GM19240 (cell line): ENCODE measurements around the gene KLHL24.
A peak's percentile ranks its signal among the peaks of the same experiment; 100 is the strongest.
"Not testable (repeated sequence)": the region's sequence is repeated elsewhere in the genome, so short reads cannot be mapped to it uniquely, and the experiment has no call there.

Experiments used
- DNase-seq: peaks from one replicate; pipeline ENCODE4 v3.0.0; 2011; ENCODE audit warnings: low spot score; ENCODE audit not compliant: insufficient read length

KLHL24 gene, protein sequence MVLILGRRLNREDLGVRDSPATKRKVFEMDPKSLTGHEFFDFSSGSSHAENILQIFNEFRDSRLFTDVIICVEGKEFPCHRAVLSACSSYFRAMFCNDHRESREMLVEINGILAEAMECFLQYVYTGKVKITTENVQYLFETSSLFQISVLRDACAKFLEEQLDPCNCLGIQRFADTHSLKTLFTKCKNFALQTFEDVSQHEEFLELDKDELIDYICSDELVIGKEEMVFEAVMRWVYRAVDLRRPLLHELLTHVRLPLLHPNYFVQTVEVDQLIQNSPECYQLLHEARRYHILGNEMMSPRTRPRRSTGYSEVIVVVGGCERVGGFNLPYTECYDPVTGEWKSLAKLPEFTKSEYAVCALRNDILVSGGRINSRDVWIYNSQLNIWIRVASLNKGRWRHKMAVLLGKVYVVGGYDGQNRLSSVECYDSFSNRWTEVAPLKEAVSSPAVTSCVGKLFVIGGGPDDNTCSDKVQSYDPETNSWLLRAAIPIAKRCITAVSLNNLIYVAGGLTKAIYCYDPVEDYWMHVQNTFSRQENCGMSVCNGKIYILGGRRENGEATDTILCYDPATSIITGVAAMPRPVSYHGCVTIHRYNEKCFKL

DNA sequence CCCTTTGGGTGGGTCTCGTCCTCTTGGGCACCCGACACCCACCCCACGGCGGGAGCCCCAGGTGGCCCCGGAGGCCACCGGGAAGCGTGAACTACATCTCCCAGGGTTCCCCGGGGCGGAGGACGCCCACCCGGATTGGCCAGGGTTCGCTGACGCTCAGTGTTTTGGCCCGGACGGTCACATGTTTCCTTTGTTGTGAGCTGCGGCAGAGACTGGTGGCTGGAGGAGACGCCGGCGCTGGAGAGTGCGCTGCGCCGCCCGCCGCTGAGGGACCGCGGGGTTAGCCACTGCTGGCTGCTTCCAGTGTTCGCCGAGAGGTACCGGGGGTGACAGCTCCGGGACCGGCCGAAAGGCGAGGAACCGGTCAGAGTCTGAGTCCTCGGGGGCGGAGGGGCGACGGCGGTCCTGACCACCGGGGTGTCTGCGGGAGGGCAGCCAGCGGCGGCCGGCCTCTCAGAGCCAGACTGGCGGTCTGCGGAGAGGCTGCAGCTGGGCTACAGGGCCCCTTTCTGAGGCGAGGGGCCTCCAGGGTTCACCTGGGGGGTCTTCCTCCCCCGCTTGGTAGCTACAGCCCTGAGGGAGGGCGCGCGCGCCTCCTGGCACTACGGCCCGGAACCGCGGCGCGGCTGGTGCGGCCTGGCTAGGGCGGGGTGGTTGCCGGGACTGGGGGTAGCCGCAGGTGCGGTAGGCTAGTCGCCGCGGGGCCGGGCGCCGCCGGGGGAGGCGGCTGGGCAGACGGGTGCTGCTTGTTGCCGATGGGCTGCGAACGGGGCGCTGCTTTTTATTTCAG, at the start of gene KLHL24:
TSS of gene KLHL24 (plus strand) at position 193 of the 790 bp plus-strand sequence. CDS start 14,734 bp downstream, outside the sequence.
- peak; percentile 78 for DNase-seq

DNA sequence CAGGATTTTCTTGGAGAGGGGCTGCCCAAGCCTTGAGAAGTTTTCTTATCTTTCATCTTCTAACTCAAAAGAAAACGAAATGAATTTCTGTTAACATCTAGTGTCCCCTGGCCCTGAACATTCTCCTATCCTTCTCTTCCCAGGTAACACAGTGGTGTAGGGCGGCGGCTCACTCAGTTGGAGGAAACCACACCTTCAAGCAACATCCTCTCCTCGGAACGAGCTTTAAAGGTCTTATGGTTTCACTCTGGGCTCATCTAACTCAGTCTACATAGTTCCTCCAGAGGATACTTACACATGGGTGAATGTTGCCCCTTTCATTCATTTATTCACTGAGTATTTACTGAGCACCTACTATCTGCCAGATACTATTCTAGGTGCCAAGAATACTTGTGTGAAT, 48.9 kb upstream of the KLHL24 start:
- DNase-seq = no peak

DNA sequence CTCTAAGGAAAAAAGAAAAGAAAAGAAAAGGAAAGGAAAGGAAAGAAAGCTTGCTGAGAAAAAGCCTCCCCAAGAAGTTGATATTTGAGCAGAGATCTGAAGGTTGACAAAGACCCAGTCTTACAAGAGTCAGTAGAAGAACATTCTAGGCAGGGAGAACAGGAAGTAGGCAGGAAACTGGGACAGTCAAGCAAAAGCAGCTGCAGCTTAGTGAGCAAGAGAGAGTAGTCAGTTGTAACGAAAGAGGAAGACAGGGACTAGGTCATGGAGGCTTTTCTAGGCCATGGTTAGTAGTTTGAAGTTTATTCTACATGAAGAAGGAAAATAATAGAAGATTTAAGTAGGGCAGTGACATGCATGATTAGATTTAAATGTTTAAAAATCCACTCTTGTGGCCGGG, 48.1 kb upstream of the KLHL24 start:
- DNase-seq = no peak

- DNase-seq = no peak
Measured at GRCh38 chr3:183590442-183590841, 45.0 kb upstream of the KLHL24 start.

- DNase-seq = peak; percentile 26
Measured at GRCh38 chr3:183591881-183592521, 43.4 kb upstream of the KLHL24 start.

GRCh38 chr3:183592821-183593220, 42.6 kb upstream of the KLHL24 start:
- no peak for DNase-seq

DNA sequence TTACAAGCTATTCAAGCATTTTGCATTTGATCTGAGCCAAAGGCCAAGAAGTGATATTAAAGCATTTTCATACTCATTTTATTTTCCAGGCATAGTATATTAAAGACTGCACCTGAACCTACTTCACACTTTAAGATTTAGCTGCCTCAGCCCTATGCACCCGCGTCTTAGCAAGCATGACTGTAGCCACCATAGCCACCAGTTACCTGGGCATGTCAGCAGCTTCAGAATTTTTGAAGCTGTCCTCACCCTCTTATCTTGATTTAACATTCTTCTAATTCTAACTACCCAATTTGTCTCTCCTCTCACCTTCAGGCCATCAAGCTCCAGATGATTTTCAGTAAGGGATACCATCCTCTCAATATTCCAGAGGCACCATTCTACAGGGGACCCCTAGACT, 40.8 kb upstream of the KLHL24 start:
- DNase-seq = no peak

GRCh38 chr3:183597959-183598358, 37.5 kb upstream of the KLHL24 start:
- no peak for DNase-seq

DNA sequence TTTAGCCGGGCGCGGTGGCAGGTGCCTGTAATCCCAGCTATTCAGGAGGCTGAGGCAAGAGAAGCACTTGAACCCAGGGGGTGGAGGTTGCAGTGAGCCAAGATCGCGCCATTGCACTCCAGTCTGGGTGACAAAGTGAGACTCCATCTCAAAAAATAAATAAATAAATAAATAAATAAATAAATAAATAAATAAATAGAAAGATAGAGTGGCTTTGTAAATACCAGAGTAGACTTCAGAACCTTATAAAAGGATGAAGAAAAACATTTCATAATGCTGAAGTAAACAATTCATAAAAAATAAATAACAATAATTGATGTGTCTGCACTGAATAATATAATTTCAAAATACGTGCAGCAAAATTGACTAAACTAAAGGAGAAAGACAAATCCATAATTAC, 24.1 kb upstream of the KLHL24 start:
- DNase-seq = not testable (repeated sequence)

DNA sequence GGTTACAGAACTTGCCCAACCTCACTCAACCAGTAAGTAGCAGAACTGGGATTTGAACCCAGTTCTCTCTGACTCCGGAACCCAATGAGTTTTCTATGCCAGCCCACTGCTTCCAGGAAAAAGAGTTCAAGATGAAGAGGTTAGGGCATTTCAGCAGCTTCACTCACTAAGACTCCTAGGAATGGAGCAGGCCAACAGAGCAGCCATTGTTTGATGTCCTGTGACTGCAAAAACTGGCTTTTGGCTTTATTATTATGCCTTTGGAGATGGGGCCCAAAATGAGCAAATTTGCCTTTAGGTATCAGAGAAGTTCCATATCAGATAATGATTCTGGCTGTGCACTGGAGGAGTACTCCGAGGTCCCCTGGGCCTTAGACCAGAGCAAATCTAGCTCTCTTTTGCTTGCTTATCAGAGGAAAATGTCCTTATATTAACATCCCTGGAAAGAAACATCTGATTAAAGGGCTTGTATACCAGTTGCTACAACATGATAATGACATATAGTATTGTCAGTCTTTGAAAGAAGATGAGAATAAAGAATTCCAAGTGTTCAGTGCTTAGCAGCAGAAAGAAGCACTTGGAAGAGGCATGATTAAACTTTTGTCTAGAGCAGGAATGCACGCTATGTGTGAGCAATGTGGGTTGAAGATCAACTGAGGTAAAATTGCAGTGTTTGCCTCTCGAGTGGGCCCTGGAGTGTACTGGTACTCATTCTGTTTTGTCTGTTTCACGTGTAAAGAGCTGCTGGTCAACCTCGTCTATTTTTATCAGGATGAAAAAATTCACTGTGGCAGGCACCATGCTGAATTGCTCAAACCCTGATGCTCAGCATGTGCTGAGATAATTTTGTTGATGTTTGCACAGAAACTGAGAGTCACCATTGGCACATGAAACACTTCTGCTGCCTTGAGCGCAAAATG, 21.8 kb upstream of the KLHL24 start:
- DNase-seq = no peak

DNA sequence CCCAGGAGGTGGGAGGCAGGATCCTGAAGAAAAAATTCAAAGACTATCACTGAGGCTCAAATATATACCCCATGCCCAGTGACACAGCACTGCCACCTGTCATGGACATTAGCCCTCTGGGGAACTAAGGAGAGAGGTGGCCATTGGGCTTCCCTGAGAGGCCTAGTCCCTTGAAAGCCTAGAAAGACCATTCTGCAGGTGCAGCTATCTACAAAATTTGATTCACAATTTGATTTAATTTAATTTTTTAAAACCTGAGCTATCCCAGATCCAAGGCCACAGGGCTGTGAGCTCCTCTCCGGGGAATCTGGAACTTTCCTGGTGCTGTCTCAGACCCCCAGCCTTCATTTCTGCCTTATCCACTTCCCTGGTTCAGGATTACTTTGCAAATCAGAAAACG, 16.9 kb upstream of the KLHL24 start:
- DNase-seq = no peak

DNA sequence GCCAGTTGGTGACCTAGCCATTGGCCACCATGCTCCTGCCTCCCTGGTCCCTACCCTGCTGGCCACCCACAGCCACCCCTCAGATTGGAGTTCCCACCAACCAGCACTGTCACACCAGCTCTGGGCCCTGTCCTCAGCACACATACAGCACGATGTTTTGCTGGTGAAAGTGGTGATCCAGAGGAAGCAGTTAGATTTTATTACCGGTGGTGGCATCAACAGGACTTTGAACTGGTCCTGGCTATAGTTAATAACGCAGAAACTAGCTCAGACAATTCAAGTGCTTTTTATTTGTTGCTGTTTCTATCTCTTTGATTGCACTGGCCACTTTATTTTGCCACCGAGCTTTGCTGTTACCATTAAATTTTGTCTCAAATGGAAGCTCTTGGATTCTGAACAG, 16.4 kb upstream of the KLHL24 start:
- DNase-seq = no peak

GRCh38 chr3:183619624-183620251, 15.7 kb upstream of the KLHL24 start:
- DNase-seq = no peak

DNA sequence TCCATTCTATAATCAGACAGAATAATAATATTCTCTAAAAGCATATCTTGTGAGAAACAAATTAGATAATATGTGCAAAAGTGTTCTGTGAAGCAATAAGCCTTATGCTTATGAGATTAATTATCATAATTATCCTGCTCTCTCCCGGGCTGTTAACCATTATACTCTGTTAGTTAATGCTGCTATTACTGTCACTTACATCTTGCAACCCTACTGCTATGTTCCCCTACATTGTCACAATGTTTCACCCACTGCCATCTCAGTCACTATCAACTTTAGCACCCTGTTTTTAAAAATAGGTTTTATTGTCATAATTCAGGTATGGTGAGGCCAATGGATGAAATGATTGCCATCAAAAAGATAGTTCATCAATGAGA, 15.2 kb upstream of the KLHL24 start:
- DNase-seq = no peak

DNA sequence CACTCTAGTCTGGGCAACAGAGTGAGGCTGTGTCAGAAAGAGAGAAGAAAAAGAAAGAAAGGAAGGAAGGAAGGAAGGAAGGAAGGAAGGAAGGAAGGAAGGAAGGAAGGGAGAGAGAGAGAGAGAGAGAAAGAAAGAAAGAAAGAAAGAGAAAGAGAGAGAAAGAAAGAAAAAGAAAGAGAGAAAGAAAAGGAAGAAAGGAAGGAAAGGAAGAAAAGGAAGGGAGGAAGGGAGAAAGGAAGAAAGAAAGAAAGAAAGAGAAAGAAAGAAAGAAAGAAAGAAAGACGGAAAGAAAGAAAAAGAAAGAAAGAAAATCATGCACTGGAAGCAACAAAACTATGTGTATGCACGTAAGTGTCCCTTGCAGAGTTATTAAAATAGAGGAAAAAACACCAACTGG, 12.9 kb upstream of the KLHL24 start:
- not testable (repeated sequence) for DNase-seq

DNA sequence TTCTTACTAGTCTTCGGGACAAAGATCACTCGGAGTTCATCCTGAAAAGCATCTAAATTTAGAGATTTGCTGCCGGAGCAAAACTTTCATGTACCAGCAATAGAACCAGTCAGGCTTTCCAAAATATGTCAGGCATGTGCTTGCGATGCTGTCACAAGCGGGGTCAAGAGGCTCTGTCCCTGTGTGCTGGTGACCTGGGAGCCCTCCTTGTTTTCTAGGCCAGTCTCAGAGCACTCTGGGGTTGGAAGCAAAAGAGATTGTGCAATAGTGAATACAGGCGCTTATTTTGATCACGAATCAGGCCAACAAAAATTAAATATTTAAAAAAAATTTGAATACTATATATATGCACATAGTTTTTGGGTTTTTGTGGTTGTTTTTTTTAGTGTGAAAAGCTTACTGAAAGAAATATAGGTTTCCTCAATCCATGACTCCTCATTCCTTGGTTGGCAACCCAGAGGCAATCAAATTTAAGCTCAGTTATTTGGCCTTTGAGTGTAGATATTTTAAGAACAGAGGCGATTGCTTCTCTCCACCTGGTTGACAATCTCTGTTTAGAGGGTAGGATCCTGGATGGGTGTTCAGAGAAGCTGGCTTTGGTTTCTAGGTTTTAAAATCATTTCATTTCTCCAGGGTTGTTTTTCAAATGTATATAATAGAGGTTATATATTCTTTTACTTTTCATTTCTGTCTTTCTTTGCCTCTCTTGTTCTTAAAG, 8.4 kb upstream of the KLHL24 start:
- DNase-seq = no peak

DNA sequence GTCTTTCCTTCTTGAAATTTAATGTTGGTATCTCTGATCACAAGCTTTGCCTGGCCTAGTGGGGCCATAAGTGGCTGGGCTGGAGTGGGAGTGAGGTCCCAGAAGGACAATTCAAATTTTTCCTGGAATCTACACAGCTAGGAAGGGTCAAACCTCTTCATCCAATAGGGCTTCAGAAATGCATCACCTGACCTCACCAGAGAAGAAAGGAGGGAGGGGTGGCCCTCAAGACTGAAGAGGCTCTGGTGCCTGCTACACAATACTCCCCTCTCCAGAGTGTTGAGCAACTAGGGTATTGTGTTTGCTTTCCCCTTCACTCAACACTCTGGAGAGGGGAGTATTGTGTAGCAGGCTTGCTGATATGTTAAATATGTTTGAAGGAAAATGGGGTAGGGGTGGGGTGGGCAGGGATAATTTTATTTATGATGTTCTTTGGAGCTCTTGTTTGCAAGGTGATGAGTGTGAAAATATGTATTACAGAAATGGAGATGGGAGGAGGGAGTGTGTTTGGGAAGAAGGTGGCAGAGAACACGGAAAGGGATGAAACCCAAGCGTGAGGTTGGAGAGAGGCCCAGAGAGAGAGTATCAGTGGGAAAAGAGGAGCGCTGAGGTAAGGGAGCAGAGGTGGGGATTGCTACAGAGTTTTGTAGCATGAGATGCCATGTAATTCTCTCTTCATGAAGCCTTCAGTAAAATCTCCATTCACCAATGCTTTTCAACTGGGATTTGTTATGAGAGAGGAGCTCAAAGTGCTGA, 5.7 kb upstream of the KLHL24 start:
- no peak for DNase-seq

DNA sequence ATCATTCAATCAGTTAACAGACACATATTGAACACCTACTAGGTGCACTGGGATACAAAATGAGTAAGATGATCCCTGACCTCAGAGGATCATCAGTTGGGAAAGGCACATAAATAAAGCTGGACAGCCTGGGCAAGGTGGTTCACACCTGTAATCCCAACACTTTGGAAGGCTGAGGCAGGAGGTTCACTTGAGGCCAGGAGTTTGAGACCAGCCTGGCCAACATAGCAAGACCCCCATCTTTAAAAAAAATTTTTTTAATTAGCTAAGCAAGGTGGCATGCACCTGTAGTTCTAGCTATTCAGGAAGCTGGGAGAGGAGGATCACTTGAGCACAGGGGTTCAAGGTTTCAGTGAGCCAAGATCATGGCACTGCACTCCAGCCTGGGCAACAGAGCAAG, 3.7 kb upstream of the KLHL24 start:
- DNase-seq = no peak

DNA sequence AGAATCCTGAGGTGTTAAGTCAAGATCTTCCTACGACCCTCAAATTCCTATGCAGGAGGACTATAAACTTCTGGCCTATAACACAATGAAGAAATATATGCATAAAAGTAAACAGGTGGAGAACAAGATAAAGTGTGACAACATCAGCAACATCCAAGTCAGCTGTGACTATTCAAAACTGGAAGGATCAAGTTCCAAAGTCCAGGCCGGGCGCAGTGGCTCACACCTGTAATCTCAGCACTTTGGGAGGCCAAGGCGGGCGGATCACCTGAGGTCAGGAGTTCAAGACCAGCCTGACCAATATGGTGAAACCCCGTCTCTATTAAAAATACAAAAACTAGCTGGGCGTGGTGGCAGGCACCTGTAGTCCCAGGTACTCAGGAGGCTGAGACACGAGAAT, 2.7 kb upstream of the KLHL24 start:
- DNase-seq = not testable (repeated sequence)
